Fibroblast of the aortic adventitia (primary cell): ENCODE measurements around the gene PRB2. TPM values are rescaled to one million over a fixed set of nuclear protein-coding genes. Genes with fewer than 3 reads are reported as not detected.
"Not testable (repeated sequence)": the region's sequence is repeated elsewhere in the genome, so short reads cannot be mapped to it uniquely, and the experiment has no call there.

Source experiments
- DNase-seq: peaks from one replicate; pipeline ENCODE4 v3.0.0-alpha.2; 2010; ENCODE audit warnings: low read depth
- H3K4me3 ChIP-seq: 2 replicates; pipeline ENCODE4 v1.5.1; 2011; ENCODE audit warnings: low read depth, mild to moderate bottlenecking, control low read depth, low read length, moderate library complexity
- CTCF ChIP-seq: IDR thresholded peaks from 2 replicates; pipeline ENCODE4 v1.5.1; 2011; ENCODE audit warnings: mild to moderate bottlenecking, low read length, control low read depth, inconsistent platforms; ENCODE audit not compliant: insufficient read depth
- total RNA-seq: library from RNA; depleted of rRNA; stranded (reverse); fragments of >200 nt; gene quantifications from 2 replicates; pipeline ENCODE4 v1.2.3, GENCODE V29; 2012; ENCODE audit warnings: low replicate concordance

Gene PRB2
- total RNA-seq, result not detected in 2 replicates

GRCh38 chr12:11395467-11395866, at the start of gene PRB2:
PRB2 (minus strand) TSS chr12:11395567; CDS start chr12:11395529, 38 bp downstream.
- not testable (repeated sequence) for DNase-seq, H3K4me3 ChIP-seq

GRCh38 chr12:11437966-11438365, 42.6 kb upstream of the PRB2 start:
- DNase-seq, result no peak
- H3K4me3 ChIP-seq, result no peak overlapping the region
- TF ChIP-seq CTCF, result no peak

GRCh38 chr12:11433664-11434063, 38.3 kb upstream of the PRB2 start:
- H3K4me3 ChIP-seq, result no peak overlapping the region
- DNase-seq, result no peak
- TF ChIP-seq CTCF, result no peak

GRCh38 chr12:11431486-11431885, 36.1 kb upstream of the PRB2 start:
- DNase-seq, result no peak
- H3K4me3 ChIP-seq, result no peak overlapping the region
- TF ChIP-seq CTCF, result no peak

- H3K4me3 ChIP-seq, result no peak overlapping the region
- no peak for DNase-seq
- TF ChIP-seq CTCF, result no peak
These were observed 32.0 kb upstream of the PRB2 start for GRCh38 chr12:11427341-11427740.

- TF ChIP-seq CTCF, result no peak
- H3K4me3 ChIP-seq, result no peak overlapping the region
- DNase-seq, result no peak
These were observed 17.4 kb upstream of the PRB2 start for GRCh38 chr12:11412731-11413130.

- no peak for TF ChIP-seq CTCF
- no peak for DNase-seq
- no peak overlapping the region for H3K4me3 ChIP-seq
These were observed 12.7 kb upstream of the PRB2 start for GRCh38 chr12:11408096-11408495.
